H1 (cell line): Measurements from ENCODE around the gene SHISA7. TPM values are rescaled to one million over a fixed set of nuclear protein-coding genes. Genes with fewer than 3 reads are reported as not detected.
A peak's percentile ranks its signal among the peaks of the same experiment; 100 is the strongest.

Experiments
- CTCF ChIA-PET: fragments of 300-600 bp; sonication (Branson Sonifier 250); formaldehyde crosslinking; loops from one replicate; lab custom pipeline; 2021; ENCODE audit not compliant: partially characterized antibody; lab: Charles Lee
- POLR2A ChIA-PET: fragments of 300-600 bp; sonication (Branson Sonifier 250); formaldehyde crosslinking; loops from one replicate; lab custom pipeline; 2021; ENCODE audit warnings: inconsistent platforms; ENCODE audit not compliant: partially characterized antibody; lab: Charles Lee
- DNase-seq, 2 experiments: peaks; one replicate each; pipeline versions ENCODE4 v3.0.0 to v3.0.0-alpha.2; 2010 to 2022; ENCODE audit warnings: low spot score in 2 of 2, low read depth in 1 of 2, mixed read lengths in 1 of 2
- FAIRE-seq: peaks from 2 replicates; lab custom pipeline; 2011; peaks lifted over from hg19 to GRCh38; lab: Jason Lieb, UNC
- H2AFZ ChIP-seq: 2 replicates; pipeline ENCODE4 v1.8.1; 2012; ENCODE audit warnings: low read length, inconsistent platforms
- H2AK5ac ChIP-seq: 2 replicates; pipeline ENCODE4 v1.6.1; 2013; ENCODE audit warnings: low read depth, low read length
- H2BK120ac ChIP-seq: replicated peaks from 2 replicates; pipeline ENCODE3; 2013; ENCODE audit warnings: low read depth, low read length, inconsistent platforms
- H2BK12ac ChIP-seq: 2 replicates; pipeline ENCODE4 v1.6.1; 2013; ENCODE audit warnings: low read depth, low read length
- H2BK15ac ChIP-seq: 2 replicates; pipeline ENCODE4 v1.6.1; 2013; ENCODE audit warnings: low read length
- H2BK20ac ChIP-seq: 2 replicates; pipeline ENCODE4 v1.6.1; 2013; ENCODE audit warnings: low read length
- H2BK5ac ChIP-seq: 2 replicates; pipeline ENCODE4 v1.6.1; 2013; ENCODE audit warnings: low read depth, low read length
- H3K14ac ChIP-seq: 2 replicates; pipeline ENCODE4 v1.6.1; 2013; ENCODE audit warnings: inconsistent platforms; ENCODE audit not compliant: insufficient read length
- H3K18ac ChIP-seq: 2 replicates; pipeline ENCODE4 v1.6.1; 2013; ENCODE audit warnings: low read length; ENCODE audit errors: extremely low read depth
- H3K23ac ChIP-seq: 2 replicates; pipeline ENCODE4 v1.6.1; 2013; ENCODE audit warnings: inconsistent platforms; ENCODE audit not compliant: insufficient read length
- H3K23me2 ChIP-seq: 2 replicates; pipeline ENCODE4 v1.6.1; 2013; ENCODE audit warnings: low read depth, low read length
- H3K27ac ChIP-seq: 2 replicates; pipeline ENCODE4 v1.6.1; 2011; ENCODE audit warnings: low read depth, low read length, inconsistent platforms
- H3K27me3 ChIP-seq, 4 experiments: replicated peaks in 1 of 4; 1 replicate in 1 of 4; 2 replicates in 3 of 4; pipeline versions ENCODE4 v1.6.1 to v1.8.1; 2011 to 2013; ENCODE audit warnings: low read length in 3 of 4, mild to moderate bottlenecking in 3 of 4, inconsistent platforms in 2 of 4, mixed read lengths in 2 of 4, moderate library complexity in 1 of 4; ENCODE audit not compliant: control insufficient read depth in 3 of 4, insufficient read depth in 3 of 4; ENCODE audit errors: extremely low read depth in 1 of 4
- H3K36me3 ChIP-seq, 4 experiments: 2 replicates each; pipeline versions ENCODE4 v1.6.1 to v1.8.1; 2011 to 2013; ENCODE audit warnings: mild to moderate bottlenecking in 4 of 4, low read length in 3 of 4, moderate library complexity in 2 of 4, control low read depth in 1 of 4, inconsistent platforms in 1 of 4; ENCODE audit not compliant: insufficient read depth in 4 of 4, control insufficient read depth in 2 of 4
- H3K4ac ChIP-seq: replicated peaks from 2 replicates; pipeline ENCODE3; 2013; ENCODE audit warnings: low read length, low read depth, mixed read lengths, inconsistent platforms; ENCODE audit not compliant: insufficient read length
- H3K4me1 ChIP-seq, 4 experiments: replicated peaks in 1 of 4; 1 replicate in 1 of 4; 2 replicates in 3 of 4; pipeline versions ENCODE4 v1.6.1 to v1.8.1; 2011 to 2013; ENCODE audit warnings: low read length in 3 of 4, inconsistent platforms in 2 of 4, mixed read lengths in 1 of 4; ENCODE audit not compliant: insufficient read depth in 4 of 4, control insufficient read depth in 3 of 4
- H3K4me2 ChIP-seq, 2 experiments: 2 replicates each; pipeline versions ENCODE4 v1.6.1 to v1.8.1; 2011 to 2013; ENCODE audit warnings: low read depth in 2 of 2, low read length in 2 of 2, control low read depth in 1 of 2, inconsistent platforms in 1 of 2, mild to moderate bottlenecking in 1 of 2; ENCODE audit not compliant: insufficient read depth in 1 of 2
- H3K4me3 ChIP-seq, 4 experiments: fragments of 200-600, 300-600 bp in 1 of 4; sonication (generic), shearing (Covaris generic), sonication (Bioruptor Twin) in 1 of 4; 2 replicates each; pipeline versions ENCODE4 v1.5.1 to v1.8.1; 2011 to 2016; ENCODE audit warnings: low read length in 4 of 4, low read depth in 3 of 4, control low read depth in 2 of 4, inconsistent platforms in 2 of 4, mild to moderate bottlenecking in 2 of 4, mixed read lengths in 1 of 4, moderate library complexity in 1 of 4; ENCODE audit not compliant: insufficient read depth in 2 of 4; ENCODE audit errors: extremely low read depth in 1 of 4
- H3K56ac ChIP-seq: replicated peaks from 2 replicates; pipeline ENCODE3; 2013; ENCODE audit warnings: low read depth, mild to moderate bottlenecking, mixed read lengths, low read length, inconsistent platforms; ENCODE audit not compliant: insufficient read length
- H3K79me1 ChIP-seq: 2 replicates; pipeline ENCODE4 v1.6.1; 2013; ENCODE audit warnings: low read depth, low read length, control low read depth
- H3K79me2 ChIP-seq, 2 experiments: 2 replicates each; pipeline versions ENCODE4 v1.6.1 to v1.8.1; 2012 to 2013; ENCODE audit warnings: low read length in 2 of 2, mild to moderate bottlenecking in 2 of 2, inconsistent platforms in 1 of 2; ENCODE audit not compliant: insufficient read depth in 2 of 2, control insufficient read depth in 1 of 2
- H3K9ac ChIP-seq, 4 experiments: replicated peaks in 1 of 4; 1 replicate in 1 of 4; 2 replicates in 3 of 4; pipeline versions ENCODE4 v1.6.1 to v1.8.1; 2011 to 2013; ENCODE audit warnings: low read depth in 3 of 4, low read length in 3 of 4, control low read depth in 2 of 4, mild to moderate bottlenecking in 2 of 4, moderate library complexity in 2 of 4, inconsistent platforms in 1 of 4; ENCODE audit errors: extremely low read depth in 1 of 4
- H3K9me3 ChIP-seq, 2 experiments: 2 replicates each; pipeline versions ENCODE4 v1.6.1 to v1.8.1; 2012 to 2013; ENCODE audit warnings: mild to moderate bottlenecking in 2 of 2, moderate library complexity in 2 of 2, control low read depth in 1 of 2, inconsistent platforms in 1 of 2, low read depth in 1 of 2, low read length in 1 of 2, mixed read lengths in 1 of 2; ENCODE audit not compliant: insufficient read depth in 2 of 2
- H4K20me1 ChIP-seq, 2 experiments: replicated peaks in 1 of 2; 2 replicates each; pipeline versions ENCODE3 to v1.8.1; 2011 to 2013; ENCODE audit warnings: inconsistent platforms in 2 of 2, low read length in 2 of 2, mild to moderate bottlenecking in 1 of 2; ENCODE audit not compliant: insufficient read depth in 2 of 2, control insufficient read depth in 1 of 2
- H4K5ac ChIP-seq: 2 replicates; pipeline ENCODE4 v1.6.1; 2013; ENCODE audit warnings: low read length, low read depth, mixed read lengths, inconsistent platforms; ENCODE audit not compliant: insufficient read length
- H4K8ac ChIP-seq: 2 replicates; pipeline ENCODE4 v1.8.0; 2013; ENCODE audit warnings: mild to moderate bottlenecking, moderate library complexity, low read length, inconsistent platforms; ENCODE audit not compliant: insufficient read depth; ENCODE audit errors: extremely low read depth
- H4K91ac ChIP-seq: replicated peaks from 2 replicates; pipeline ENCODE3; 2013; ENCODE audit warnings: low read length, mixed read lengths, inconsistent platforms; ENCODE audit not compliant: insufficient read length
- CTCF ChIP-seq, 3 experiments: IDR thresholded peaks; 1 replicate in 2 of 3; 2 replicates in 1 of 3; pipeline versions ENCODE4 v1.5.1 to v1.6.1; 2011; ENCODE audit warnings: low read length in 3 of 3, mild to moderate bottlenecking in 3 of 3, inconsistent platforms in 2 of 3, low read depth in 1 of 3, moderate library complexity in 1 of 3; ENCODE audit not compliant: insufficient read depth in 1 of 3; ENCODE audit errors: control extremely low read depth in 1 of 3
- GABPA ChIP-seq: IDR thresholded peaks from 2 replicates; pipeline ENCODE4 v1.6.1; 2011; ENCODE audit warnings: mild to moderate bottlenecking, low read length, moderate library complexity, borderline replicate concordance; ENCODE audit not compliant: insufficient read depth
- RAD21 ChIP-seq, 2 experiments: IDR thresholded peaks in 1 of 2; conservative IDR thresholded peaks in 1 of 2; 2 replicates each; pipeline ENCODE4 v1.6.1; 2011; ENCODE audit warnings: low read depth in 2 of 2, low read length in 2 of 2, improper control_type of control experiment in 1 of 2, inconsistent platforms in 1 of 2, mild to moderate bottlenecking in 1 of 2, moderate library complexity in 1 of 2
- SIN3A ChIP-seq, 2 experiments: IDR thresholded peaks in 1 of 2; conservative IDR thresholded peaks in 1 of 2; 2 replicates each; pipeline ENCODE4 v1.6.1; 2011 to 2012; ENCODE audit warnings: low read length in 2 of 2, improper control_type of control experiment in 1 of 2, low read depth in 1 of 2, mild to moderate bottlenecking in 1 of 2
- TAF7 ChIP-seq: optimal IDR thresholded peaks from 2 replicates; pipeline ENCODE3; 2011; ENCODE audit warnings: low read depth, mild to moderate bottlenecking, inconsistent platforms, low read length, moderate library complexity, borderline replicate concordance
- TCF12 ChIP-seq: IDR thresholded peaks from 2 replicates; pipeline ENCODE4 v1.6.1; 2011; ENCODE audit warnings: low read depth, mild to moderate bottlenecking, low read length
- YY1 ChIP-seq: IDR thresholded peaks from 2 replicates; pipeline ENCODE4 v1.6.1; 2011; ENCODE audit warnings: low read depth, mild to moderate bottlenecking, low read length
- WGBS, 2 experiments: shearing (Covaris generic) in 1 of 2; methylation state at CpG; one replicate each; pipeline versions ENCODE4 v1.1.6 to v1.1.7; 2013 to 2015; ENCODE audit warnings: low lambda C conversion rate in 2 of 2, mixed read lengths in 2 of 2, inconsistent platforms in 1 of 2, low coverage in 1 of 2, missing lambda C conversion rate in 1 of 2; ENCODE audit not compliant: insufficient replicate concordance in 2 of 2, insufficient coverage in 1 of 2, insufficient read length in 1 of 2; ENCODE audit errors: extremely low coverage in 1 of 2, missing lambda C conversion rate in 1 of 2; 5-methylcytosine and 5-hydroxymethylcytosine counted together
- polyA plus RNA-seq, 7 experiments: library from polyadenylated mRNA; depleted of rRNA in 3 of 7; stranded (reverse) in 5 of 7; unstranded in 2 of 7; fragments of >200 nt in 5 of 7; fragments of 200-250 nt in 2 of 7; gene quantifications; 1 replicate in 5 of 7; 2 replicates in 1 of 7; 4 replicates in 1 of 7; pipeline versions ENCODE4 v1.2.1 to v1.2.3, GENCODE V29; 2011 to 2013; ENCODE audit warnings: missing spikeins in 2 of 7, mixed read lengths in 2 of 7
- total RNA-seq: library from RNA; stranded (reverse); fragmentation: NEBNext Ultra II Directional; extraction: Animal tissue kit (Norgen Biotek cat#: 25700); gene quantifications from 2 replicates; pipeline ENCODE4 v1.2.1, GENCODE V29; 2021

Gene SHISA7
- total and polyA plus RNA-seq, 2 of the 8 experiments (the other 6 are each of a cell fraction or from before 2014, with no cell fraction given): 0.76 to 1.0 TPM

- TF ChIP-seq YY1 (0 out of 2 replicates have a peak, but pooled peaks have one; percentile 27), RAD21 (IDR thresholded peaks at IDR 0.05 in 1 of 2, conservative IDR thresholded peaks at IDR 0.05 in 1 of 2; ENCODE audit: low read depth in 2 of 2, low read length in 2 of 2) (peak; percentile 50 to 73), TCF12 (no peak), TAF7 (no peak), GABPA (peak; percentile 47; the same call in 1 of the 2 replicates), CTCF (IDR thresholded peaks at IDR 0.05; ENCODE audit: control extremely low read depth in 1 of 3, insufficient read depth in 1 of 3, low read depth in 1 of 3, low read length in 3 of 3) (peak; percentile 77 to 83 (median 78)), SIN3A (conservative IDR thresholded peaks at IDR 0.05 in 1 of 2, IDR thresholded peaks at IDR 0.05 in 1 of 2; ENCODE audit: low read depth in 1 of 2, low read length in 2 of 2) (peak; percentile 48 to 79; a peak in 2 of 4 replicates)
- TF ChIP-seq, all 59 proteins: peak for 5
- Histone ChIP-seq H2BK120ac (no peak overlapping the region), H3K27me3 (peaks cover 16 to 25% (median 24%) of the 10 kb centered on the region in 4 experiments), H3K56ac (no peak overlapping the region), H3K9me3 (no peaks in the 10 kb centered on the region), H4K20me1 (peaks cover 2 to 8% of the 10 kb centered on the region in 2 experiments), H3K79me1 (peaks cover 8% of the 10 kb centered on the region), H4K8ac (peak overlapping the region; percentile 3; the same call in 1 of the 2 replicates), H3K4me1 (peaks cover 0 to 7% (median 2%) of the 10 kb centered on the region in 4 experiments; a peak in 5 of 7 replicates), H3K9ac (no peak overlapping the region), H2BK20ac (no peak overlapping the region), H3K4me2 (no peak overlapping the region), H3K79me2 (peaks cover 0 to 7% of the 10 kb centered on the region in 2 experiments; a peak in 2 of 4 replicates), H2BK15ac (no peak overlapping the region), H2BK12ac (no peak overlapping the region), H3K18ac (no peak overlapping the region), H2BK5ac (no peak overlapping the region), H4K5ac (no peak overlapping the region), H2AFZ (no peak overlapping the region), H2AK5ac (no peak overlapping the region), H3K4me3 (no peak overlapping the region), H4K91ac (no peak overlapping the region), H3K27ac (no peak overlapping the region), H3K23ac (no peak overlapping the region), H3K36me3 (peaks cover 0 to 5% (median 0%) of the 10 kb centered on the region in 4 experiments; a peak in 2 of 8 replicates), H3K4ac (no peak overlapping the region), H3K23me2 (peaks cover 6% of the 10 kb centered on the region; the same call in 1 of the 2 replicates), H3K14ac (no peak overlapping the region)
- 63% methylated on average over 8 of the region's 14 CpGs; no CpG with 5 or more reads in 1 of the 2 experiments for WGBS, 2 experiments
- ChIA-PET POLR2A (interaction anchor here (3.0 kb wide), 1 partner anchor 47 kb away, joined by 22 read pairs; the partner anchor contains the start of gene UBE2S), CTCF (interaction anchor here (1.5 to 1.8 kb wide), 4 partner anchors 8 to 153 kb away, joined by 4 to 7 read pairs (median 4); partner anchors contain the start of gene NAT14)
- DNase-seq (peak in 1 of 2 experiments; percentile 83), FAIRE-seq (no peak)
Measured at GRCh38 chr19:55454787-55455243, 11.7 kb upstream of the SHISA7 start.
